HG02970 (cell line): Measurements from ENCODE around the gene BPIFA1.

Experiments used
- ATAC-seq: cut with Tn5 transposase; IDR thresholded peaks from one replicate; pipeline ENCODE4 v1.9.1; 2021; ENCODE audit warnings: mild to moderate bottlenecking, moderate library complexity, moderate number of reproducible peaks; ENCODE audit not compliant: unreplicated experiment, low FRiP score

BPIFA1 gene

GRCh38 chr20:33239979-33240736 is 4.4 kb downstream of the BPIFA1 start:
- no peak for ATAC-seq

GRCh38 chr20:33240923-33241322 is 5.1 kb downstream of the BPIFA1 start:
- ATAC-seq: no peak

- ATAC-seq: no peak
These were observed 6.7 kb downstream of the BPIFA1 start for GRCh38 chr20:33242319-33243100.

GRCh38 chr20:33246077-33246476 is 10.3 kb downstream of the BPIFA1 start:
- ATAC-seq: no peak

GRCh38 chr20:33249456-33249855 is 13.7 kb downstream of the BPIFA1 start:
- no peak for ATAC-seq

- no peak for ATAC-seq
These were observed 14.9 kb downstream of the BPIFA1 start for GRCh38 chr20:33250666-33251065.

GRCh38 chr20:33251496-33251895 is 15.7 kb downstream of the BPIFA1 start:
- ATAC-seq: no peak

GRCh38 chr20:33252460-33252859 is 16.7 kb downstream of the BPIFA1 start:
- ATAC-seq: no peak

- ATAC-seq: no peak
These were observed 19.2 kb downstream of the BPIFA1 start for GRCh38 chr20:33255005-33255404.

- no peak for ATAC-seq
These were observed 21.4 kb downstream of the BPIFA1 start for GRCh38 chr20:33257237-33257636.

GRCh38 chr20:33259371-33259770 is 23.6 kb downstream of the BPIFA1 start:
- ATAC-seq: no peak

- ATAC-seq: no peak
These were observed 25.7 kb downstream of the BPIFA1 start for GRCh38 chr20:33261465-33261864.

- no peak for ATAC-seq
These were observed 26.9 kb downstream of the BPIFA1 start for GRCh38 chr20:33262658-33263065.

GRCh38 chr20:33263784-33264183 is 28.0 kb downstream of the BPIFA1 start:
- no peak for ATAC-seq

GRCh38 chr20:33267701-33268100 is 31.9 kb downstream of the BPIFA1 start:
- no peak for ATAC-seq

GRCh38 chr20:33272155-33272873 is 36.5 kb downstream of the BPIFA1 start:
- ATAC-seq: no peak

GRCh38 chr20:33273117-33273851 is 37.5 kb downstream of the BPIFA1 start:
- ATAC-seq: no peak

- ATAC-seq: no peak
These were observed 39.4 kb downstream of the BPIFA1 start for GRCh38 chr20:33275215-33275614.

GRCh38 chr20:33275871-33276270 is 40.1 kb downstream of the BPIFA1 start:
- no peak for ATAC-seq

- ATAC-seq: no peak
These were observed 40.7 kb downstream of the BPIFA1 start for GRCh38 chr20:33276303-33277113.
